HCT116 (cell line): ENCODE results near the gene RHOBTB1. TPM values are rescaled to one million over a fixed set of nuclear protein-coding genes. Genes with fewer than 3 reads are reported as not detected.
"Not testable (repeated sequence)": the region's sequence is repeated elsewhere in the genome, so short reads cannot be mapped to it uniquely, and the experiment has no call there.

ENCODE experiments used
- ATAC-seq: fragments of 200-7000 bp; cut with Tn5 transposase; 2 replicates; pipeline ENCODE4 v1.9.1; 2020; ENCODE audit warnings: mild to moderate bottlenecking, moderate library complexity
- BruUV-seq: library from RNA; stranded (reverse); fragments of 400-500 nt; replicated peaks from 2 replicates; lab custom pipeline; 2021; lab: Mats Ljungman, UMichigan
- CTCF ChIA-PET: fragments of 300-600 bp; sonication (Branson Sonifier 250); formaldehyde crosslinking; loops from one replicate; lab custom pipeline; 2021; ENCODE audit warnings: antibody characterized with exemption; lab: Charles Lee
- POLR2A ChIA-PET: fragments of 300-600, 350-600 bp; sonication (Branson Sonifier 250); formaldehyde crosslinking; loops from one replicate; lab custom pipeline; 2021; ENCODE audit warnings: antibody characterized with exemption; lab: Charles Lee
- RAD21 ChIA-PET, 2 experiments: fragments of 300-600 bp; sonication (Branson Sonifier 250); formaldehyde crosslinking; loops; one replicate each; lab custom pipeline; 2023; ENCODE audit warnings: low total read pairs in 2 of 2; ENCODE audit not compliant: uncharacterized antibody in 2 of 2, unreplicated experiment in 2 of 2, low non-redundant PET in 1 of 2; lab: Charles Lee
- DNase-seq: peaks from one replicate; pipeline ENCODE4 v3.0.0-alpha.2; 2010; ENCODE audit warnings: low read depth, low spot score
- H2AFZ ChIP-seq: fragments of 200-600 bp; shearing (Covaris generic), sonication (generic); 2 replicates; pipeline ENCODE4 v1.6.1; 2017; ENCODE audit warnings: low read depth, mixed run types, mixed read lengths, antibody characterized with exemption, low read length; ENCODE audit not compliant: poor library complexity, severe bottlenecking
- H3K27ac ChIP-seq: 2 replicates; pipeline ENCODE4 v1.5.1; 2012; ENCODE audit warnings: low read depth, low read length
- H3K27me3 ChIP-seq: fragments of 200-600 bp; sonication (generic); 2 replicates; pipeline ENCODE4 v1.6.1; 2016; ENCODE audit warnings: mixed run types, low read length, mixed read lengths; ENCODE audit not compliant: insufficient read depth
- H3K36me3 ChIP-seq, 2 experiments: fragments of 200-500 bp in 1 of 2; fragments of 200-600 bp in 1 of 2; sonication (Bioruptor generic) in 1 of 2; sonication (generic) in 1 of 2; 2 replicates each; pipeline versions ENCODE4 v1.5.1 to v1.6.1; 2014 to 2016; ENCODE audit warnings: low read length in 2 of 2, inconsistent platforms in 1 of 2, mixed read lengths in 1 of 2, mixed run types in 1 of 2; ENCODE audit not compliant: insufficient read depth in 2 of 2, control insufficient read depth in 1 of 2
- H3K4me1 ChIP-seq, 2 experiments: fragments of 200-600 bp in 1 of 2; sonication (generic) in 1 of 2; 2 replicates each; pipeline versions ENCODE4 v1.5.1 to v1.6.1; 2012 to 2017; ENCODE audit warnings: low read length in 2 of 2, inconsistent platforms in 1 of 2, mild to moderate bottlenecking in 1 of 2, mixed read lengths in 1 of 2, mixed run types in 1 of 2, moderate library complexity in 1 of 2; ENCODE audit not compliant: insufficient read depth in 2 of 2, control insufficient read depth in 1 of 2
- H3K4me2 ChIP-seq: fragments of 200-600 bp; sonication (generic); 2 replicates; pipeline ENCODE4 v1.6.1; 2017; ENCODE audit warnings: mixed run types, low read length, mixed read lengths
- H3K4me3 ChIP-seq, 2 experiments: fragments of 200-600 bp in 1 of 2; sonication (generic) in 1 of 2; replicated peaks in 1 of 2; 2 replicates each; pipeline ENCODE4 v1.5.1; 2011 to 2016; ENCODE audit warnings: low read length in 2 of 2, control low read depth in 1 of 2, low read depth in 1 of 2, mild to moderate bottlenecking in 1 of 2, mixed read lengths in 1 of 2, mixed run types in 1 of 2
- H3K79me2 ChIP-seq: fragments of 200-600 bp; sonication (generic); 2 replicates; pipeline ENCODE4 v1.6.1; 2017; ENCODE audit warnings: mild to moderate bottlenecking, mixed run types, low read length, moderate library complexity, mixed read lengths; ENCODE audit not compliant: insufficient read depth
- H3K9ac ChIP-seq: fragments of 200-600 bp; sonication (generic); 2 replicates; pipeline ENCODE4 v1.6.1; 2016; ENCODE audit warnings: low read length, mixed read lengths
- H3K9me2 ChIP-seq: fragments of 200-600 bp; sonication (generic), shearing (Covaris generic); 2 replicates; pipeline ENCODE4 v1.6.1; 2017; ENCODE audit warnings: mixed run types, mild to moderate bottlenecking, moderate library complexity; ENCODE audit not compliant: insufficient read depth
- H3K9me3 ChIP-seq, 2 experiments: fragments of 200-500 bp in 1 of 2; fragments of 200-600 bp in 1 of 2; sonication (Bioruptor generic) in 1 of 2; sonication (generic) in 1 of 2; 2 replicates each; pipeline ENCODE4 v1.6.1; 2014 to 2017; ENCODE audit warnings: low read length in 2 of 2, mixed read lengths in 2 of 2, inconsistent platforms in 1 of 2, low read depth in 1 of 2, mild to moderate bottlenecking in 1 of 2, mixed run types in 1 of 2, moderate library complexity in 1 of 2; ENCODE audit not compliant: control insufficient read depth in 1 of 2, insufficient read depth in 1 of 2
- H4K20me1 ChIP-seq: fragments of 200-600 bp; sonication (generic), shearing (Covaris generic); 2 replicates; pipeline ENCODE4 v1.6.1; 2017; ENCODE audit warnings: mixed run types, mild to moderate bottlenecking, moderate library complexity; ENCODE audit not compliant: insufficient read depth
- CTCF ChIP-seq, 3 experiments: fragments of 200-600 bp in 1 of 3; sonication (generic) in 1 of 3; IDR thresholded peaks in 2 of 3; conservative IDR thresholded peaks in 1 of 3; 2 replicates each; pipeline ENCODE4 v1.5.1; 2012 to 2017; ENCODE audit warnings: low read depth in 2 of 3, low read length in 2 of 3, antibody characterized with exemption in 1 of 3, borderline replicate concordance in 1 of 3, control low read depth in 1 of 3, mild to moderate bottlenecking in 1 of 3, mixed read lengths in 1 of 3, mixed run types in 1 of 3, moderate library complexity in 1 of 3; ENCODE audit not compliant: insufficient read depth in 1 of 3
- ELF1 ChIP-seq: IDR thresholded peaks from 2 replicates; pipeline ENCODE4 v1.6.1; 2012; ENCODE audit warnings: low read depth, borderline replicate concordance
- EZH2 ChIP-seq: fragments of 200-600 bp; sonication (generic); IDR thresholded peaks from 2 replicates; pipeline ENCODE4 v1.6.1; 2017; ENCODE audit warnings: antibody characterized with exemption, mixed run types
- EZH2phosphoT487 ChIP-seq: fragments of 200-600 bp; IDR thresholded peaks from 2 replicates; pipeline ENCODE4 v1.6.1; 2018; ENCODE audit warnings: antibody characterized with exemption, borderline replicate concordance
- FOSL1 ChIP-seq: IDR thresholded peaks from 2 replicates; pipeline ENCODE4 v1.6.1; 2012; ENCODE audit warnings: low read depth
- JUND ChIP-seq: IDR thresholded peaks from 2 replicates; pipeline ENCODE4 v1.6.1; 2012
- POLR2A ChIP-seq: IDR thresholded peaks from 2 replicates; pipeline ENCODE4 v1.7.0; 2011; ENCODE audit warnings: borderline replicate concordance; ENCODE audit not compliant: insufficient read depth, insufficient read length; ENCODE audit errors: extremely low read depth
- POLR2AphosphoS5 ChIP-seq: IDR thresholded peaks from 2 replicates; pipeline ENCODE4 v1.6.1; 2011; ENCODE audit warnings: mild to moderate bottlenecking, low read depth, low read length, moderate library complexity
- RAD21 ChIP-seq: IDR thresholded peaks from 2 replicates; pipeline ENCODE4 v1.6.1; 2012; ENCODE audit warnings: low read depth, mild to moderate bottlenecking
- REST ChIP-seq: IDR thresholded peaks from 2 replicates; pipeline ENCODE4 v1.6.1; 2012; ENCODE audit warnings: low read depth
- YY1 ChIP-seq: IDR thresholded peaks from 2 replicates; pipeline ENCODE4 v1.6.1; 2011; ENCODE audit warnings: low read length, low read depth, moderate library complexity, mild to moderate bottlenecking; ENCODE audit not compliant: insufficient replicate concordance; ENCODE audit errors: extremely low read depth
- ZBTB33 ChIP-seq: IDR thresholded peaks from 2 replicates; pipeline ENCODE4 v1.6.1; 2011; ENCODE audit warnings: mild to moderate bottlenecking, low read length, moderate library complexity; ENCODE audit not compliant: insufficient replicate concordance; ENCODE audit errors: extremely low read depth
- ZFX ChIP-seq: fragments of 450-650 bp; IDR thresholded peaks from 2 replicates; pipeline ENCODE4 v1.6.1; 2017
- ZNF274 ChIP-seq: fragments of 200-500 bp; sonication (Bioruptor generic); IDR thresholded peaks from 2 replicates; pipeline ENCODE4 v1.6.1; 2014; ENCODE audit warnings: mild to moderate bottlenecking, low read depth, low read length, inconsistent platforms
- intact Hi-C: fragments of 100-400 bp; cut with micrococcal nuclease; formaldehyde crosslinking; loops from 2 replicates; pipeline ENCODE4 v1.10.0; 2022
- total RNA-seq: library from RNA; stranded (reverse); gene quantifications from one replicate; pipeline ENCODE4 v1.2.1, GENCODE V29; 2021; ENCODE audit not compliant: unreplicated experiment

Gene RHOBTB1
- total RNA-seq, 1 experiment from 2014 or later = 1.6 TPM

- RAD21 ChIA-PET, H3K9ac ChIP-seq, H3K4me1 ChIP-seq, H3K79me2 ChIP-seq, H3K9me2 ChIP-seq, H3K27ac ChIP-seq, CTCF ChIA-PET, H3K4me2 ChIP-seq, H3K9me3 ChIP-seq, H2AFZ ChIP-seq, H3K27me3 ChIP-seq, DNase-seq, ATAC-seq, POLR2A ChIA-PET, intact Hi-C loops, BruUV-seq, H3K36me3 ChIP-seq, H3K4me3 ChIP-seq, H4K20me1 ChIP-seq: not testable (repeated sequence)
These were observed 111.8 kb downstream of the RHOBTB1 start for GRCh38 chr10:60832136-60832535.

- Histone ChIP-seq H3K9me2 (no peaks in the 10 kb centered on the region), H3K4me3 (no peak overlapping the region), H4K20me1 (no peaks in the 10 kb centered on the region), H3K27ac (no peak overlapping the region), H3K4me2 (no peak overlapping the region), H3K79me2 (no peaks in the 10 kb centered on the region), H3K36me3 (no peaks in the 10 kb centered on the region), H3K9me3 (no peaks in the 10 kb centered on the region), H3K4me1 (no peaks in the 10 kb centered on the region), H3K27me3 (no peaks in the 10 kb centered on the region), H3K9ac (no peak overlapping the region), H2AFZ (no peak overlapping the region)
- RAD21 ChIA-PET = no interaction called here
- POLR2A ChIA-PET = no interaction called here
- CTCF ChIA-PET = no interaction called here
- DNase-seq (no peak), ATAC-seq (no peak)
- TF ChIP-seq ZNF274 = no peak
- no peak for TF ChIP-seq ELF1
- no peak for TF ChIP-seq YY1
- TF ChIP-seq ZFX = no peak
- no peak for TF ChIP-seq EZH2
- TF ChIP-seq CTCF (IDR thresholded peaks at IDR 0.05 in 2 of 3, conservative IDR thresholded peaks at IDR 0.05 in 1 of 3; ENCODE audit: borderline replicate concordance in 1 of 3, insufficient read depth in 1 of 3, low read depth in 2 of 3, low read length in 2 of 3) = no peak
- no peak for TF ChIP-seq REST
- no peak for TF ChIP-seq POLR2A
- TF ChIP-seq ZBTB33 = no peak
- TF ChIP-seq FOSL1 = no peak
- TF ChIP-seq EZH2phosphoT487 = no peak
- no peak for TF ChIP-seq POLR2AphosphoS5
- no peak for TF ChIP-seq JUND
- no peak for TF ChIP-seq RAD21
- BruUV-seq = no TSS peak
- intact Hi-C loops = no loop called here
These were observed 115.5 kb downstream of the RHOBTB1 start for GRCh38 chr10:60828489-60828852.
